Right forelimb (tissue), 1 donor: ENCODE results near the gene GAN.

Experiments
- DNase-seq: peaks from one replicate; pipeline ENCODE4 v3.0.0-alpha.2; 2018

Gene GAN

GRCh38 chr16:81437865-81438264 lies 123.1 kb downstream of the GAN start:
- no peak for DNase-seq
